Measurements from ENCODE around the gene MMP21. TPM values are rescaled to one million over a fixed set of nuclear protein-coding genes. Genes with fewer than 3 reads are reported as not detected.

MMP21 gene
- polyA plus RNA-seq, 4 donors = 0.07 to 0.18 TPM; not detected in 2

- Histone ChIP-seq H3K4me1 (ENCODE audit: control insufficient read depth in 3 of 3, insufficient read depth in 2 of 3, low read depth in 1 of 3, low read length in 2 of 3) (no peaks in the 10 kb centered on the region), H3K36me3 (ENCODE audit: control insufficient read depth in 3 of 3, insufficient read depth in 2 of 3, low read depth in 1 of 3, low read length in 3 of 3) (peaks cover 6 to 26% (median 16%) of the 10 kb centered on the region in 3 donors), H3K4me3 (ENCODE audit: low read depth in 1 of 3, low read length in 3 of 3) (no peak overlapping the region), H3K27me3 (ENCODE audit: control insufficient read depth in 3 of 3, insufficient read depth in 3 of 3, low read length in 3 of 3) (no peaks in the 10 kb centered on the region), H3K27ac (ENCODE audit: low read depth in 1 of 3, low read length in 2 of 3) (no peak overlapping the region), H3K9me3 (ENCODE audit: control insufficient read depth in 2 of 2, insufficient read depth in 1 of 2, low read depth in 1 of 2, low read length in 1 of 2) (no peaks in the 10 kb centered on the region)
- 93 to 95% (median 94%) methylated on average over 2 of the region's 2 CpGs for WGBS, 3 donors
- FAIRE-seq = no peak
- no peak for DNase-seq
Observed at GRCh38 chr10:125765835-125766234, 9.8 kb downstream of the MMP21 start.

- Histone ChIP-seq H3K27me3 (ENCODE audit: control insufficient read depth in 3 of 3, insufficient read depth in 3 of 3, low read length in 3 of 3) (no peaks in the 10 kb centered on the region), H3K4me1 (ENCODE audit: control insufficient read depth in 3 of 3, insufficient read depth in 2 of 3, low read depth in 1 of 3, low read length in 2 of 3) (no peaks in the 10 kb centered on the region), H3K27ac (ENCODE audit: low read depth in 1 of 3, low read length in 2 of 3) (no peak overlapping the region), H3K4me3 (ENCODE audit: low read depth in 1 of 3, low read length in 3 of 3) (no peak overlapping the region), H3K9me3 (ENCODE audit: control insufficient read depth in 2 of 2, insufficient read depth in 1 of 2, low read depth in 1 of 2, low read length in 1 of 2) (no peaks in the 10 kb centered on the region), H3K36me3 (ENCODE audit: control insufficient read depth in 3 of 3, insufficient read depth in 2 of 3, low read depth in 1 of 3, low read length in 3 of 3) (peaks cover 9 to 33% (median 22%) of the 10 kb centered on the region in 3 donors)
- WGBS, 3 donors = 92 to 96% (median 95%) methylated on average over 24 of the region's 24 CpGs
- DNase-seq = no peak
- FAIRE-seq = no peak
Observed at GRCh38 chr10:125762692-125763648, 12.7 kb downstream of the MMP21 start.

- H3K4me3 ChIP-seq (ENCODE audit: low read depth in 1 of 3, low read length in 3 of 3) = no peak overlapping the region
- H3K27ac ChIP-seq (ENCODE audit: low read depth in 1 of 3, low read length in 2 of 3) = no peak overlapping the region
- no peak for FAIRE-seq
- H3K36me3 ChIP-seq (ENCODE audit: control insufficient read depth in 3 of 3, insufficient read depth in 2 of 3, low read depth in 1 of 3, low read length in 3 of 3) = peaks cover 9 to 31% (median 24%) of the 10 kb centered on the region in 3 donors
- WGBS, 3 donors = 59 to 83% (median 76%) methylated on average over 1 of the region's 1 CpG
- H3K4me1 ChIP-seq (ENCODE audit: control insufficient read depth in 3 of 3, insufficient read depth in 2 of 3, low read depth in 1 of 3, low read length in 2 of 3) = no peaks in the 10 kb centered on the region
- no peak for DNase-seq
- no peaks in the 10 kb centered on the region for H3K27me3 ChIP-seq (ENCODE audit: control insufficient read depth in 3 of 3, insufficient read depth in 3 of 3, low read length in 3 of 3)
- no peaks in the 10 kb centered on the region for H3K9me3 ChIP-seq (ENCODE audit: control insufficient read depth in 2 of 2, insufficient read depth in 1 of 2, low read depth in 1 of 2, low read length in 1 of 2)
Observed at GRCh38 chr10:125761961-125762360, 13.7 kb downstream of the MMP21 start.

GRCh38 chr10:125757742-125758141 is 17.9 kb downstream of the MMP21 start:
- FAIRE-seq (no peak), DNase-seq (no peak)
- Histone ChIP-seq H3K4me1 (ENCODE audit: control insufficient read depth in 3 of 3, insufficient read depth in 2 of 3, low read depth in 1 of 3, low read length in 2 of 3) (no peaks in the 10 kb centered on the region), H3K4me3 (ENCODE audit: low read depth in 1 of 3, low read length in 3 of 3) (no peak overlapping the region), H3K36me3 (ENCODE audit: control insufficient read depth in 3 of 3, insufficient read depth in 2 of 3, low read depth in 1 of 3, low read length in 3 of 3) (peaks cover 10 to 36% (median 33%) of the 10 kb centered on the region in 3 donors), H3K27ac (ENCODE audit: low read depth in 1 of 3, low read length in 2 of 3) (no peak overlapping the region), H3K27me3 (ENCODE audit: control insufficient read depth in 3 of 3, insufficient read depth in 3 of 3, low read length in 3 of 3) (no peaks in the 10 kb centered on the region), H3K9me3 (ENCODE audit: control insufficient read depth in 2 of 2, insufficient read depth in 1 of 2, low read depth in 1 of 2, low read length in 1 of 2) (no peaks in the 10 kb centered on the region)
- 93 to 98% (median 97%) methylated on average over 4 of the region's 4 CpGs for WGBS, 3 donors

GRCh38 chr10:125756853-125757487 is 18.7 kb downstream of the MMP21 start:
- H3K27ac ChIP-seq (ENCODE audit: low read depth in 1 of 3, low read length in 2 of 3) = no peak overlapping the region
- no peaks in the 10 kb centered on the region for H3K27me3 ChIP-seq (ENCODE audit: control insufficient read depth in 3 of 3, insufficient read depth in 3 of 3, low read length in 3 of 3)
- WGBS, 3 donors = 95 to 96% (median 96%) methylated on average over 5 of the region's 5 CpGs
- no peak overlapping the region for H3K4me3 ChIP-seq (ENCODE audit: low read depth in 1 of 3, low read length in 3 of 3)
- no peaks in the 10 kb centered on the region for H3K4me1 ChIP-seq (ENCODE audit: control insufficient read depth in 3 of 3, insufficient read depth in 2 of 3, low read depth in 1 of 3, low read length in 2 of 3)
- DNase-seq = no peak
- FAIRE-seq = no peak
- no peaks in the 10 kb centered on the region for H3K9me3 ChIP-seq (ENCODE audit: control insufficient read depth in 2 of 2, insufficient read depth in 1 of 2, low read depth in 1 of 2, low read length in 1 of 2)
- peaks cover 14 to 33% (median 31%) of the 10 kb centered on the region in 3 donors for H3K36me3 ChIP-seq (ENCODE audit: control insufficient read depth in 3 of 3, insufficient read depth in 2 of 3, low read depth in 1 of 3, low read length in 3 of 3)

GRCh38 chr10:125756196-125756595 is 19.4 kb downstream of the MMP21 start:
- DNase-seq (no peak), FAIRE-seq (no peak)
- H3K4me1 ChIP-seq (ENCODE audit: control insufficient read depth in 3 of 3, insufficient read depth in 2 of 3, low read depth in 1 of 3, low read length in 2 of 3) = no peaks in the 10 kb centered on the region
- H3K36me3 ChIP-seq (ENCODE audit: control insufficient read depth in 3 of 3, insufficient read depth in 2 of 3, low read depth in 1 of 3, low read length in 3 of 3) = peaks cover 18 to 36% (median 34%) of the 10 kb centered on the region in 3 donors
- no peak overlapping the region for H3K4me3 ChIP-seq (ENCODE audit: low read depth in 1 of 3, low read length in 3 of 3)
- 71 to 79% (median 72%) methylated on average over 5 of the region's 5 CpGs for WGBS, 3 donors
- H3K9me3 ChIP-seq (ENCODE audit: control insufficient read depth in 2 of 2, insufficient read depth in 1 of 2, low read depth in 1 of 2, low read length in 1 of 2) = no peaks in the 10 kb centered on the region
- no peak overlapping the region for H3K27ac ChIP-seq (ENCODE audit: low read depth in 1 of 3, low read length in 2 of 3)
- no peaks in the 10 kb centered on the region for H3K27me3 ChIP-seq (ENCODE audit: control insufficient read depth in 3 of 3, insufficient read depth in 3 of 3, low read length in 3 of 3)

GRCh38 chr10:125747417-125747816 is 28.2 kb downstream of the MMP21 start:
- Histone ChIP-seq H3K27me3 (ENCODE audit: control insufficient read depth in 3 of 3, insufficient read depth in 3 of 3, low read length in 3 of 3) (no peaks in the 10 kb centered on the region), H3K4me3 (ENCODE audit: low read depth in 1 of 3, low read length in 3 of 3) (no peak overlapping the region), H3K27ac (ENCODE audit: low read depth in 1 of 3, low read length in 2 of 3) (no peak overlapping the region), H3K4me1 (ENCODE audit: control insufficient read depth in 3 of 3, insufficient read depth in 2 of 3, low read depth in 1 of 3, low read length in 2 of 3) (no peaks in the 10 kb centered on the region), H3K36me3 (ENCODE audit: control insufficient read depth in 3 of 3, insufficient read depth in 2 of 3, low read depth in 1 of 3, low read length in 3 of 3) (peaks cover 26 to 40% (median 28%) of the 10 kb centered on the region in 3 donors), H3K9me3 (ENCODE audit: control insufficient read depth in 2 of 2, insufficient read depth in 1 of 2, low read depth in 1 of 2, low read length in 1 of 2) (no peaks in the 10 kb centered on the region)
- FAIRE-seq = no peak
- no peak for DNase-seq
- 87 to 90% (median 89%) methylated on average over 5 of the region's 5 CpGs for WGBS, 3 donors

- no peaks in the 10 kb centered on the region for H3K4me1 ChIP-seq (ENCODE audit: control insufficient read depth in 3 of 3, insufficient read depth in 2 of 3, low read depth in 1 of 3, low read length in 2 of 3)
- no peak overlapping the region for H3K4me3 ChIP-seq (ENCODE audit: low read depth in 1 of 3, low read length in 3 of 3)
- H3K27ac ChIP-seq (ENCODE audit: low read depth in 1 of 3, low read length in 2 of 3) = no peak overlapping the region
- H3K9me3 ChIP-seq (ENCODE audit: control insufficient read depth in 2 of 2, insufficient read depth in 1 of 2, low read depth in 1 of 2, low read length in 1 of 2) = no peaks in the 10 kb centered on the region
- no peaks in the 10 kb centered on the region for H3K27me3 ChIP-seq (ENCODE audit: control insufficient read depth in 3 of 3, insufficient read depth in 3 of 3, low read length in 3 of 3)
- 96 to 98% (median 98%) methylated on average over 2 of the region's 2 CpGs for WGBS, 3 donors
- DNase-seq (no peak), FAIRE-seq (no peak)
- H3K36me3 ChIP-seq (ENCODE audit: control insufficient read depth in 3 of 3, insufficient read depth in 2 of 3, low read depth in 1 of 3, low read length in 3 of 3) = peaks cover 25 to 40% (median 26%) of the 10 kb centered on the region in 3 donors
Observed at GRCh38 chr10:125744909-125745308, 30.7 kb downstream of the MMP21 start.
